ENCODE data around the gene TMEM51. TPM values are rescaled to one million over a fixed set of nuclear protein-coding genes. Genes with fewer than 3 reads are reported as not detected.

The TMEM51 gene
- total RNA-seq, 4 donors from 2014 or later, result 17.7 to 32.9 (median 22.9) TPM

DNA sequence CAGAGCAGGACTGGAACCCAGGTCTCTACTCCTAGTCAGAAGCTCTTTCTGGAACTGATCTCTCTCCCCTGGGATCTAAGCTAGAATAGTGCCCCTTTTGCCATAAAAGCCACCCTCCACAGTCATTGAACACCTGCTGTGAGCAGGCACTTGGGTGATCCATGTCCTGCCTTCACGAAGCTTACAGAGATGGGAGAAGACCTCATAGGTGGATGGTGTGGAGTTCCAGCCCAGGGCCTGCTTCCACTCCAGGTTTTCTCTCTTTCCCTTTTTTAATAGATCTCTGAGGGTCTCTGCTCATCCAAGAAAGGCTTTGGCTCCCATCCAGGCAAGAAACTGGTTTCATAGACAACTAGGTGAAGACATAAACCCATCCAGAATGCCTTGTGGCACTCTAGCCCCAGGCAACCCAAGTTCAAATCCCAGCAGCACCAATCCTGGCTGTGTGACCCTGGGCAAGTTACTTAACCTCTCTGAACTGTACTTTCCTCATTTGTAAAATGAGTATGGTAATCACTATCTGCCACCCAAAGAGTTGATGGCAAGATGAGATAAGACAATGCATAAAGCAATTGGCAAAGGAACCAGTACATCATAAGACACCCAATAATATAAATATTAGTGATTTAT is 46.4 kb upstream of the TMEM51 start:
- DNase-seq, result no peak
- H3K36me3 ChIP-seq, result no peaks in the 10 kb centered on the region
- H3K27me3 ChIP-seq, result no peaks in the 10 kb centered on the region
- TF ChIP-seq POLR2AphosphoS5 (IDR thresholded peaks at IDR 0.05) (no peak), POLR2A (IDR thresholded peaks at IDR 0.05) (no peak), EP300 (IDR thresholded peaks at IDR 0.05; ENCODE audit: low read depth) (no peak)
- TF ChIP-seq, protein P1, sequence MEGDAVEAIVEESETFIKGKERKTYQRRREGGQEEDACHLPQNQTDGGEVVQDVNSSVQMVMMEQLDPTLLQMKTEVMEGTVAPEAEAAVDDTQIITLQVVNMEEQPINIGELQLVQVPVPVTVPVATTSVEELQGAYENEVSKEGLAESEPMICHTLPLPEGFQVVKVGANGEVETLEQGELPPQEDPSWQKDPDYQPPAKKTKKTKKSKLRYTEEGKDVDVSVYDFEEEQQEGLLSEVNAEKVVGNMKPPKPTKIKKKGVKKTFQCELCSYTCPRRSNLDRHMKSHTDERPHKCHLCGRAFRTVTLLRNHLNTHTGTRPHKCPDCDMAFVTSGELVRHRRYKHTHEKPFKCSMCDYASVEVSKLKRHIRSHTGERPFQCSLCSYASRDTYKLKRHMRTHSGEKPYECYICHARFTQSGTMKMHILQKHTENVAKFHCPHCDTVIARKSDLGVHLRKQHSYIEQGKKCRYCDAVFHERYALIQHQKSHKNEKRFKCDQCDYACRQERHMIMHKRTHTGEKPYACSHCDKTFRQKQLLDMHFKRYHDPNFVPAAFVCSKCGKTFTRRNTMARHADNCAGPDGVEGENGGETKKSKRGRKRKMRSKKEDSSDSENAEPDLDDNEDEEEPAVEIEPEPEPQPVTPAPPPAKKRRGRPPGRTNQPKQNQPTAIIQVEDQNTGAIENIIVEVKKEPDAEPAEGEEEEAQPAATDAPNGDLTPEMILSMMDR (IDR thresholded peaks at IDR 0.05), result no peak
- H3K4me1 ChIP-seq, result no peaks in the 10 kb centered on the region
- WGBS, 2 donors (ENCODE audit: low coverage in 1 of 2), result 76% methylated on average over 1 of the region's 1 CpG; no CpG with 5 or more reads in 1 of the 2 donors
- H3K9me3 ChIP-seq, result peaks cover 0 to 8% of the 10 kb centered on the region in 2 donors
- no peak overlapping the region for H3K27ac ChIP-seq
- in situ Hi-C loops (cut with MboI; ENCODE audit: low pct_ligation_motif_present in 1 of 4, low pct_unique_long_range_greater_than_20kb in 1 of 4, low sequenced_read_pairs in 3 of 4), result no loop called here
- H3K4me3 ChIP-seq, result no peak overlapping the region
- intact Hi-C loops (cut with DNase I; ENCODE audit: low total_unique reads), result no loop called here

DNA sequence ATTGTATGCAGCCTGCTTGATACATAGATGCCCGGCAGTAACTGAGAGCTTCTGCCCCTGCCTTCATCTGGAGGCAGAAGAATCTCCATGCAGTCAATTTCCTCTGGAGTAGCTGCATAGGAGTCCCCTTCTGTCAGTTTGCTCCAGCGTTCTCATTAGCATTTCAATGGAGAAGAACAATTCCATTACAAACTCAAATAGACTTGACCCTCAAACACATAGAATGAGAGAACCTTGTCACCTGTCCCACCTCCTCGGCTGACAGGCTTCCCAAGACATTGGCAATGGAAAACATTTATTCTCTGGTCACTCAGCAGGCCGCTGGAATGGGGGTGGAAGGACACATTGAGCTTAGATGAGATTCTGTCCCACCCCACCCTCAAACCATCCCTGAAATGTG is 45.6 kb upstream of the TMEM51 start:
- Histone ChIP-seq H3K36me3 (no peaks in the 10 kb centered on the region), H3K4me3 (no peak overlapping the region), H3K4me1 (no peaks in the 10 kb centered on the region), H3K27me3 (no peaks in the 10 kb centered on the region), H3K27ac (no peak overlapping the region), H3K9me3 (peaks cover 0 to 8% of the 10 kb centered on the region in 2 donors)
- TF ChIP-seq EP300 (IDR thresholded peaks at IDR 0.05; ENCODE audit: low read depth) (no peak), POLR2A (IDR thresholded peaks at IDR 0.05) (no peak), POLR2AphosphoS5 (IDR thresholded peaks at IDR 0.05) (no peak)
- TF ChIP-seq, protein P1 (IDR thresholded peaks at IDR 0.05), result no peak
- in situ Hi-C loops (cut with MboI; ENCODE audit: low pct_ligation_motif_present in 1 of 4, low pct_unique_long_range_greater_than_20kb in 1 of 4, low sequenced_read_pairs in 3 of 4), result no loop called here
- 45 to 75% methylated on average over 2 to 4 of the region's 4 CpGs for WGBS, 2 donors (ENCODE audit: low coverage in 1 of 2)
- intact Hi-C loops (cut with DNase I; ENCODE audit: low total_unique reads), result no loop called here
- DNase-seq, result no peak

DNA sequence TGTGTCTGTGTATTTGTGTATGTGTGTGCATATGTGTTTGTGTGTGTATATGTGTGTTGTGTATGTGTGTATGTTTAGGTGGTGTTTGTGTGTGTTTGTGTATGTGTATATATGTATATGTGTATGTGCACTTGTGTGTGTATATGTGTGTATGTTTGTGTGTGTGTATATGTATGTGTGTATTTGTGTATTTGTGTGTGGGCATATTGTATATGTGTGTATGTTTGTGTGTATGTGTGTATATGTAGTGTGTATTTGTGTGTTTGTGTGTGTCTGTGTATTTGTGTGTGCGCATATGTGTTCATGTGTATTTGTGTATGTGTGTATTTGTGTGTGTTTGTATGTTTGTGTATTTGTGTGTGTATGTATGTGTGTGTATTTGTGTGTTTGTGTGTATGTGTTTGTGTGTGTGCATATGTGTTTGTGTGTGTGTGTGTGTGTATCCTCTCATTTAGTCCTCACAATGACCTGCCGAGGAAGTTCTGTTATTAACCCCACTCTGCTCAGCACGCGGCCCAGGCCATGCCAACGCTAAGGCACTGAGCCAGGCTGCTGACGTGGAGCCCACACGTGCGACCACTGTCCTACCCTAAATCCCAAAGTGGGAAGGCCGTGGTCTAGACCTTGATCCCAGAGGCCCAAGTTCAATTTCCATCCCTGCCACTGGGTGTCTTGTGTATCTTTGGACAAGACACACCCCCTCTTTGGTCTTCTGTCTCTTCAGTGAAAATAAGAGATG is 43.2 kb upstream of the TMEM51 start:
- Histone ChIP-seq H3K4me1 (no peaks in the 10 kb centered on the region), H3K36me3 (no peaks in the 10 kb centered on the region), H3K4me3 (no peak overlapping the region), H3K9me3 (no peaks in the 10 kb centered on the region), H3K27me3 (no peaks in the 10 kb centered on the region), H3K27ac (no peak overlapping the region)
- intact Hi-C loops (cut with DNase I; ENCODE audit: low total_unique reads), result no loop called here
- in situ Hi-C loops (cut with MboI; ENCODE audit: low pct_ligation_motif_present in 1 of 4, low pct_unique_long_range_greater_than_20kb in 1 of 4, low sequenced_read_pairs in 3 of 4), result no loop called here
- TF ChIP-seq POLR2A (IDR thresholded peaks at IDR 0.05), result no peak
- TF ChIP-seq POLR2AphosphoS5 (IDR thresholded peaks at IDR 0.05), result no peak
- TF ChIP-seq, protein P1 (IDR thresholded peaks at IDR 0.05), result no peak
- TF ChIP-seq EP300 (IDR thresholded peaks at IDR 0.05; ENCODE audit: low read depth), result no peak
- 80 to 100% methylated on average over 1 to 9 of the region's 9 CpGs for WGBS, 2 donors (ENCODE audit: low coverage in 1 of 2)
- no peak for DNase-seq

DNA sequence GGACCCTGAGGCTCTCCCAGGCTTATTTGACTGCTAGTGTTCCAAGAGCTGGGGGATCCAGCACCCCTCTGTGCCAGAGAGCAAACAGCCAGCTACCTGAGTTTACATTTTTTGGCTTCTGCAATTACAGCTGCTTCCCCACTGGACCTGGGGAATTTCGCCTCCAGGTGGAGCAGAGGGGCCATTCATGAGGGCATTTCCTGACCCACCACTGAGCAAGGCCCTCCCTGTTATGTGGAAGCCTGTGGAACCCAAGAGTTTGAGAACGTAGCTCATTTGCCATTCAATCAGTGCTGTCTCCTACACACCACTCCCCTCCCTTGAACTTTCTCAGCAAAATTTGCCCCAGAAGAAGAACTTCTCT is 42.7 kb upstream of the TMEM51 start:
- H3K4me1 ChIP-seq, result no peaks in the 10 kb centered on the region
- TF ChIP-seq, protein P1 (IDR thresholded peaks at IDR 0.05), result no peak
- TF ChIP-seq POLR2AphosphoS5 (IDR thresholded peaks at IDR 0.05) (no peak), POLR2A (IDR thresholded peaks at IDR 0.05) (no peak), EP300 (IDR thresholded peaks at IDR 0.05; ENCODE audit: low read depth) (no peak)
- WGBS, 2 donors (ENCODE audit: low coverage in 1 of 2), result 80 to 90% methylated on average over 1 to 2 of the region's 2 CpGs
- no peaks in the 10 kb centered on the region for H3K36me3 ChIP-seq
- intact Hi-C loops (cut with DNase I; ENCODE audit: low total_unique reads) (no loop called here), in situ Hi-C loops (cut with MboI; ENCODE audit: low pct_ligation_motif_present in 1 of 4, low pct_unique_long_range_greater_than_20kb in 1 of 4, low sequenced_read_pairs in 3 of 4) (no loop called here)
- no peak overlapping the region for H3K27ac ChIP-seq
- H3K9me3 ChIP-seq, result no peaks in the 10 kb centered on the region
- no peak overlapping the region for H3K4me3 ChIP-seq
- DNase-seq, result no peak
- H3K27me3 ChIP-seq, result no peaks in the 10 kb centered on the region

Data from transverse colon (tissue), 4 donors.